Measurements from ENCODE around the gene OIT3. TPM values are rescaled to one million over a fixed set of nuclear protein-coding genes. Genes with fewer than 3 reads are reported as not detected.

Gene OIT3
- total RNA-seq, 1 experiment from 2014 or later, result not detected

DNA sequence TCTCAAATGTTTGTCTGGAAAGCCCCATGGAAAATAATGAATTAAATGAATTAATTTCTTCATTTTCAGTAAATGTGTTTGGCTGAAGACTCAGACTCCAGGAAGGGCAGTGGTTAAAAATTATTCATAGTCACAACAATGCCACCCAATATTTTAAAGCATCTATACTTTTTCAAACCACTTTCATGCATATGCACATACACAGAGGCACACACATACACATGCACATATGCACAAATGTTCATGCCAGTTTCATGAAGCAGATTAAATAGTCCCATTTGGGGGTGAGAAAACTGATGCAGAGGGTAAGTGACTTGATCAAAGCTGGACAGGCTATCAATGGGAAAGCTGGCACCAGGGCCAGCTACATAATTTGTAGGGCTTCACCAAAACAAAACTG is 62.5 kb downstream of the OIT3 start:
- TF ChIP-seq, protein P1, sequence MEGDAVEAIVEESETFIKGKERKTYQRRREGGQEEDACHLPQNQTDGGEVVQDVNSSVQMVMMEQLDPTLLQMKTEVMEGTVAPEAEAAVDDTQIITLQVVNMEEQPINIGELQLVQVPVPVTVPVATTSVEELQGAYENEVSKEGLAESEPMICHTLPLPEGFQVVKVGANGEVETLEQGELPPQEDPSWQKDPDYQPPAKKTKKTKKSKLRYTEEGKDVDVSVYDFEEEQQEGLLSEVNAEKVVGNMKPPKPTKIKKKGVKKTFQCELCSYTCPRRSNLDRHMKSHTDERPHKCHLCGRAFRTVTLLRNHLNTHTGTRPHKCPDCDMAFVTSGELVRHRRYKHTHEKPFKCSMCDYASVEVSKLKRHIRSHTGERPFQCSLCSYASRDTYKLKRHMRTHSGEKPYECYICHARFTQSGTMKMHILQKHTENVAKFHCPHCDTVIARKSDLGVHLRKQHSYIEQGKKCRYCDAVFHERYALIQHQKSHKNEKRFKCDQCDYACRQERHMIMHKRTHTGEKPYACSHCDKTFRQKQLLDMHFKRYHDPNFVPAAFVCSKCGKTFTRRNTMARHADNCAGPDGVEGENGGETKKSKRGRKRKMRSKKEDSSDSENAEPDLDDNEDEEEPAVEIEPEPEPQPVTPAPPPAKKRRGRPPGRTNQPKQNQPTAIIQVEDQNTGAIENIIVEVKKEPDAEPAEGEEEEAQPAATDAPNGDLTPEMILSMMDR (conservative IDR thresholded peaks at IDR 0.05; ENCODE audit: low read depth, low read length), result no peak
- TF ChIP-seq EZH2 (IDR thresholded peaks at IDR 0.05; ENCODE audit: low read length, unreplicated experiment) (no peak), EZH2phosphoT487 (IDR thresholded peaks at IDR 0.05; ENCODE audit: borderline replicate concordance, low read length) (no peak)
- no peak for DNase-seq
- Histone ChIP-seq H3K27me3 (ENCODE audit: low read length) (peaks cover 15% of the 10 kb centered on the region), H3K4me3 (ENCODE audit: low read length) (no peak overlapping the region), H2AFZ (ENCODE audit: low read length) (no peak overlapping the region), H4K20me1 (ENCODE audit: low read length) (no peaks in the 10 kb centered on the region), H3K4me2 (ENCODE audit: low read length) (no peak overlapping the region), H3K9ac (ENCODE audit: low read length) (no peak overlapping the region), H3F3A (ENCODE audit: low read length, unreplicated experiment) (no peaks in the 10 kb centered on the region), H3K79me2 (ENCODE audit: low read length) (no peaks in the 10 kb centered on the region), H3K4me1 (ENCODE audit: insufficient read depth, low read length) (peaks cover 9% of the 10 kb centered on the region), H3K9me3 (ENCODE audit: low read length) (no peaks in the 10 kb centered on the region), H3K9me2 (replicated peaks; ENCODE audit: low read length) (0 out of 2 replicates have a peak, but pooled peaks cover 3% of the 10 kb centered on the region), H3K27ac (ENCODE audit: low read length) (no peak overlapping the region), H3K36me3 (ENCODE audit: low read depth, low read length) (no peaks in the 10 kb centered on the region)
- CTCF ChIA-PET, result no interaction called here
- ATAC-seq, result no peak
- intact Hi-C loops (cut with micrococcal nuclease), result no loop called here
- BruUV-seq (replicated peaks), result no TSS peak
- POLR2A ChIA-PET (ENCODE audit: unreplicated experiment), result no interaction called here

DNA sequence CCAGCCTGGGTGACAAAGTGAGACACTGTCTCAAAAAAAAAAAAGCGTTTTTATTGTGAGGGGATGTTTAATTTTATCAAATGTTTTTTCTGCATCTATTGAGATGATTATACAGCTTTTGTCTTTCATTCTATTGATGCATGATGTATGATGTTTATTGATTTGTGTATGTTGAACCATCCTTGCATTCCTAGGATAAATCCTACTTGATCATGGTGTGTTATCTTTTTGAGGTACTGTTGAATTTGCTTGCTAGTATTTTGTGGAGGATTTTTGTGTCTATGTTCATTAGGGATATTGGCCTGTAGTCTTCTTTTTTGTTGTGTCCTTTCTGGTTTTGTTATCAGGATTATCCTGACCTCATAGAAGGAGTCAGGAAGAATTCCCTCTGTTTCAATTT is 83.3 kb downstream of the OIT3 start:
- no peak overlapping the region for H3K4me2 ChIP-seq (ENCODE audit: low read length)
- H3K4me1 ChIP-seq (ENCODE audit: insufficient read depth, low read length), result no peaks in the 10 kb centered on the region
- TF ChIP-seq EZH2 (IDR thresholded peaks at IDR 0.05; ENCODE audit: low read length, unreplicated experiment), result no peak
- TF ChIP-seq, protein P1 (conservative IDR thresholded peaks at IDR 0.05; ENCODE audit: low read depth, low read length), result no peak
- TF ChIP-seq EZH2phosphoT487 (IDR thresholded peaks at IDR 0.05; ENCODE audit: borderline replicate concordance, low read length), result no peak
- H2AFZ ChIP-seq (ENCODE audit: low read length), result no peak overlapping the region
- H3K79me2 ChIP-seq (ENCODE audit: low read length), result no peaks in the 10 kb centered on the region
- H3F3A ChIP-seq (ENCODE audit: low read length, unreplicated experiment), result no peaks in the 10 kb centered on the region
- H3K4me3 ChIP-seq (ENCODE audit: low read length), result no peak overlapping the region
- no peaks in the 10 kb centered on the region; the same call in 1 of the 2 replicates for H3K36me3 ChIP-seq (ENCODE audit: low read depth, low read length)
- ChIA-PET POLR2A (ENCODE audit: unreplicated experiment) (interaction anchor here (0.6 kb wide), 1 partner anchor 1565 kb away, joined by 3 read pairs; no protein-coding TSS in a partner anchor), CTCF (no interaction called here)
- no peak overlapping the region for H3K9ac ChIP-seq (ENCODE audit: low read length)
- intact Hi-C loops (cut with micrococcal nuclease), result no loop called here
- H4K20me1 ChIP-seq (ENCODE audit: low read length), result no peaks in the 10 kb centered on the region
- peaks cover 54% of the 10 kb centered on the region for H3K9me3 ChIP-seq (ENCODE audit: low read length)
- no peaks in the 10 kb centered on the region for H3K9me2 ChIP-seq (replicated peaks; ENCODE audit: low read length)
- H3K27me3 ChIP-seq (ENCODE audit: low read length), result no peaks in the 10 kb centered on the region
- no peak overlapping the region for H3K27ac ChIP-seq (ENCODE audit: low read length)
- DNase-seq (no peak), ATAC-seq (no peak)
- no TSS peak for BruUV-seq (replicated peaks)

DNA sequence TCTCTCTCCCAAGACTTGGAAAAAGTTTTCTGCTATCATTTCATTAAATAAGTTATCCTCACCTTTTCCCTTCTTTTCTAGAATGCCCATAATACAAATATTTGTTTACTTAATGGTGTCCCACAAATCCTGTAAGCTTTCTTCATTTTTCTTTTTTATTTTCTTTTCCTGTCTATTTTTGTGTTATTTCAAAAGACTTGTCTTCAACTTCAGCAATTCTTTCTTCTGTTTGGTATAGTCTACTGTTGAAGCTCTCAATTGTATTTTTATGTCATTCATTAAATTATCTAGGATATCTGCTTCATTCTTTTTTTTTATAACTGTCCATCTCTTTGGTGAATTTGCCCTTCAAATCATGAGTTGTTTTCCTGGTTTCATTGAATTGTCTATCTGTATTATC is 86.2 kb downstream of the OIT3 start:
- H3K9me3 ChIP-seq (ENCODE audit: low read length), result peaks cover 54% of the 10 kb centered on the region

More for the DNA sequence above, 86.2 kb downstream of the OIT3 start:
- no peaks in the 10 kb centered on the region for H3F3A ChIP-seq (ENCODE audit: low read length, unreplicated experiment)
- no peaks in the 10 kb centered on the region for H4K20me1 ChIP-seq (ENCODE audit: low read length)
- DNase-seq, result no peak
- H3K36me3 ChIP-seq (ENCODE audit: low read depth, low read length), result no peaks in the 10 kb centered on the region; the same call in 1 of the 2 replicates
- TF ChIP-seq EZH2 (IDR thresholded peaks at IDR 0.05; ENCODE audit: low read length, unreplicated experiment) (no peak), EZH2phosphoT487 (IDR thresholded peaks at IDR 0.05; ENCODE audit: borderline replicate concordance, low read length) (no peak)
- TF ChIP-seq, protein P1 (conservative IDR thresholded peaks at IDR 0.05; ENCODE audit: low read depth, low read length), result no peak
- no peaks in the 10 kb centered on the region for H3K4me1 ChIP-seq (ENCODE audit: insufficient read depth, low read length)
- POLR2A ChIA-PET (ENCODE audit: unreplicated experiment), result no interaction called here
- ATAC-seq, result no peak
- H2AFZ ChIP-seq (ENCODE audit: low read length), result no peak overlapping the region
- H3K4me2 ChIP-seq (ENCODE audit: low read length), result no peak overlapping the region
- H3K9ac ChIP-seq (ENCODE audit: low read length), result no peak overlapping the region
- no peaks in the 10 kb centered on the region for H3K27me3 ChIP-seq (ENCODE audit: low read length)
- H3K79me2 ChIP-seq (ENCODE audit: low read length), result no peaks in the 10 kb centered on the region
- intact Hi-C loops (cut with micrococcal nuclease), result no loop called here
- H3K27ac ChIP-seq (ENCODE audit: low read length), result no peak overlapping the region
- CTCF ChIA-PET, result no interaction called here
- no TSS peak for BruUV-seq (replicated peaks)
- no peak overlapping the region for H3K4me3 ChIP-seq (ENCODE audit: low read length)
- H3K9me2 ChIP-seq (replicated peaks; ENCODE audit: low read length), result no peaks in the 10 kb centered on the region
